HG02588 (cell line): ENCODE measurements around the gene AMIGO3.
A peak's percentile ranks its signal among the peaks of the same experiment; 100 is the strongest.
"Not testable (repeated sequence)": the region's sequence is repeated elsewhere in the genome, so short reads cannot be mapped to it uniquely, and the experiment has no call there.

ENCODE experiments used
- ATAC-seq: cut with Tn5 transposase; IDR thresholded peaks from one replicate; pipeline ENCODE4 v1.9.1; 2021; ENCODE audit warnings: mild to moderate bottlenecking, moderate library complexity; ENCODE audit not compliant: unreplicated experiment

The AMIGO3 gene

DNA sequence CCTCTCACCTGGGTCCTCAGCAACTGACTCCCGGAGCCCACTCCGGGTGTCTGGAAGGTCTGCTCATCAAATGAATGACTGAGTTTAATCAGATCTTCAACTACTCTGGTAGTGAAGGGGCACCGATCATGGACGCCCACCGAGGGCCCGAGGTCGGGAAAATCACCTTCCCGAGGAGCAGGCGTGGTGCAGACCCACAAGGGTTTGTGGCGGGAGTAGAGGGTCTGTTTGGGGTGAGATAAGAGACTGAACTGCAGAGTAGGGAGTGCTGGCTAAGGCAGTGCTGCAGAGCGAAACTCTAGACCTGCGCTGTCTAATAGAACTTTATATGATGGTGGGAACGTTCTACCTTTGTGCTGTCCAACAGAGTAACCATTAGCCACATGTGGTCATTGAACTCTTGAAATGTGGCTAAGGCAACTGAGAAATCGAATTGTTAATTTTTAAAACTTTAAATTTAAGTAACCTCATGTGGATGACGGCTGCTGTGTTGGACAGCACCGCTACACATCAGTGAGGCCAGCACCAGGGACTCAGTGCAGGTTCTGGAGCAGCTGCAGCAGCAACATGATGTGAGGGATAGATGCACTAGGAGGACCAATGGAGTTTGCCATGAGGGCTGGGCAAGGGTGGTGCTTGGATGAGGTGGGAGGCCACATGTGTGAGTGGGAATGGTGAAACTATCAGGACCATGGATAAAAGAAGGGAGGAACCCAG, 29.4 kb downstream of the AMIGO3 start:
- ATAC-seq = not testable (repeated sequence)

DNA sequence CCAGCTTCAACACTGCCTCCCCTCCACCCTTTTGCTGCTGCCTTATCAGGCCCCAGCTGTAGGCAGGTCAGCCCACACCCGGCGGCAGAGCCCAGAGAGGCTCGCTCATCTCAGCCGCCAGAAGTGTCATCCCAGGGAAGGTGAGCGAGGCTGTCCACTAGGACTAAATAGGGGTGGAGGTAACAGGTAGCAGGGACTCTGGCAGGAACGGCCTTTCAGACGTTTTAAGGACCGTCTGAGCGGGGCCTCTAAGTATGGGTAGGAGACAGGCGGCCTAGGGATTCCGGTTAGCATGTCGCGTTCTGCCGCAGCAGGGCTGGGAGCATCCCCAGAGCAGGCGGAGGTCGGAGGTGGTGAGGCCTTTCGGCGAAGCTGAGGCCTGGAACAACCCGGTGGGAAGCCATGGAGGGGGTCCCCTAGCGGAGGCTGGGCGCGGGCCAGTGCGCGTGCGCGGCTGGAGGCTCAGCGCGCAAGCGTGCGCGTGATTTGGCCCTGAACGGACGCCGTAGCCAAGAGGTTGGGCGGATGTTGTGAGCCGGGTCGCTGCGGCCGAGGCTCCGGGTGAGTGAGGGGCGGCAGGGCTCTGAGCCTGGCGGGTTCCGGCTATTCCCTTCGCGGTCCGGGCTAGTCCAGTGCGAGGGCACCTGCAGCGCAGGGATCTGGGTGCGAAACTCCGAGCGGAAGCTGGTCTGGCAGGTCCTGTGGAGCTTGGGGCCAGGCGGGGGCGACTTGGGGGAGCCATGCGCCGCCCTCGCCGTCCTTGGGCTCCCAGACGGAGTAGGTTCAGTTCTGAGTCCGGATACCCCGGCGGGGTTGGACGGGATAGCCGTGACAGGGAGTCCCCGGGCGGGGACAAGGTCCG, 30.2 kb downstream of the AMIGO3 start, which contains the start of the genes MST1 and RNF123:
MST1 (minus strand) TSS at position 429 of the 862 bp plus-strand sequence. CDS start 783 bp downstream, outside the sequence.
RNF123 (plus strand) TSS at position 512 of the 862 bp plus-strand sequence. CDS start 1,609 bp downstream, outside the sequence.
- peak; percentile 57 for ATAC-seq

DNA sequence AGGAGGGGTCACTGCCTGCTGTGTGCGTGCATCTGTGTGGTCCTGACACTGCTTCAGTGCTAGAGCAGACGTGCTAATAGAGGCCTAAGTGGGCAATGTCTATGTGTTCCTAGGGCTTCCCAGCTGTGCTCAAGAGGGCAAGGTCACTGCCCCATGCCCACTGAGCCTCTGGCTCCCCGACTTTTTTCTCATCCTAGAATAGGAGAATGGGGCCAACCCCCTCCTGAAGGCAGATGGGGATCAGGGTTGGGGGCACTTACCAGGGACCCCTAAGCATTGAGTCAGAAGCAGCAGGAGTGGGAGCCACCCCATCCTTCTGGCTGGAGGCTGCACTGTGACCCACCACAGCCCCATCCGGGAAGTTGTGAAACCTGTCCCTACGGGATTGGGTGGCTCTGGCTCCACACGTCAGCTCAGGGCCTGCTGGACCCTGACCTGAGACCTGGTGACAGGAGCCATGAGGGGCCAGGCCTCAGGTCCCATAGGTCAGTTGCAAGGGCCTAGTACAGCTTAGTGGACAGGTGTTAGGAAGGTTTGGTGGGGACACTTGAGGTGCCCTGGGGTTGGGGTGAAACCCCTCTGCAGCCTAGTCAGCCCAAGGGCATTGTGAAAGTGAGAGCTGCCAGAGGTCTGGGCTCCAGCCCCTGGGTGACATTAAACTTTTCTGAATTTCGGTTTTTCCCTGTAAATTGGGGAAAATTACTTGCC, 31.0 kb downstream of the AMIGO3 start:
- ATAC-seq = peak; percentile 5

DNA sequence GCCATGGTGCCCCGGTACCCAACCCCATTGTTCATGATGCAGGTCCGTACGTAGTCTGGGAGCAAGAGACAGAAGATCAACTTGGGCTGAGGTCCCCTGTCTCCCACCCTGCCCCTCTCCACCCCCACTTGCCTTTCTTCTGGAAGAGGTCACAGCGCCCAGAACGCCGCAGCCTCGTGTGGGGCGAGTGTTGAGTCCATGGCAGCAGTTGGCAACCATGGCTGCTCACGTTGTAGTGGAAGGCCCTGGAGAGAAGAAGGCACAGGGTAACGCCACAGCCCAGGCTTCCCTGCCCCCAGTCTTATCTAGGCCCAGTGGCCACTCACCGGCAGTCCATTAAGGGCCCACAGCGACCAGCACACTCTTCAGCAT, 32.1 kb downstream of the AMIGO3 start:
- ATAC-seq = not testable (repeated sequence)

DNA sequence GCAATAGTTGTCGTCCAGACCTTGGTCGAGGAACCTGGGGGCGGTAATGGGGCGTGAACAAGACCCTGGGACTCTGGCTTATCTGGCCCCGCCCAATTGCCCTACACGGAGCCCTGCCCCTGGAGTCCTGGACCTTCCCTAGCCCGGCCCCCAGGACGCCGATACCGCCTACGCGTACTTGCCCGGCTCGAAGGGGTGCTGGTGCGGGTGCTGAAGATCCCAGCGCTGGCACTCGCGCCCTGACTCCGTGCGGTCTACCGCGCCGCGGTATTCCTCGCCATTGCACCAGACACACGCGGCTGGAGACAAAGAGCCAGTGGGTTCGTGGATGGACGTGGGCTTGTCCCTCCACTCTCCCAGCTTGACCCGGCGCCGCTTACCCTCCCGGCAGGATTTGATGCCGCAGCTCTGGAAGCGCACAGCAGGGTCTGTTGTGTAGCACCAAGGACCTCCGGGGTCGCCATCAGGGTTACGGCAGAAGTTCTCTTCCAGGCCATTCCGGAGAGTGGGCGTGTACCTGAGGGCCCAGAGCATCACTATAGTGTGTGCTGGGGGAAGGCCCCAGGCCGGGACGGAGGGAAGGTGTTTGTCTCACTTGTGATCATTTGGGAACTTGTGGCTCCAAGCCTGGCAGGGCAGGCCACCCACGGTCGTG, 32.6 kb downstream of the AMIGO3 start:
- ATAC-seq = not testable (repeated sequence)

DNA sequence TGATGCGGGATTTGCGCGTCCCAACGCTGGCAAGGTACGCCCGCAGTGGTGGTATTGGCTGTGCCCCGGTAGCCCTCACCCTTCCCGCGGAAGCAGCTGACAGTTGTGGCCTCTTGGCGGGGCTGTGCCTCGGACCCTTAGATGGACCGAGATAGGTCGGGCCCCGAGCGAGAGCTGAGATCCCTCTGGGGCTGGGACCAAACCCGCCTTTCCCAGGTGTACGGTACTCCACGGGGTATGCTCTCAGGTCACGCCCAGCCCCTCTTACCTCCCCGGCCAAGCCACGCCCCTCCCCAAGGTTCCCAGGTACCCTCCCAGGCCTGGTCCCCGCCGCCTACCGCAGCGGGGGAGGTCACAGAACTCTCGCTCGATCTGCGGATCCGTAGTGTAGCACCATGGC, 33.1 kb downstream of the AMIGO3 start:
- not testable (repeated sequence) for ATAC-seq

DNA sequence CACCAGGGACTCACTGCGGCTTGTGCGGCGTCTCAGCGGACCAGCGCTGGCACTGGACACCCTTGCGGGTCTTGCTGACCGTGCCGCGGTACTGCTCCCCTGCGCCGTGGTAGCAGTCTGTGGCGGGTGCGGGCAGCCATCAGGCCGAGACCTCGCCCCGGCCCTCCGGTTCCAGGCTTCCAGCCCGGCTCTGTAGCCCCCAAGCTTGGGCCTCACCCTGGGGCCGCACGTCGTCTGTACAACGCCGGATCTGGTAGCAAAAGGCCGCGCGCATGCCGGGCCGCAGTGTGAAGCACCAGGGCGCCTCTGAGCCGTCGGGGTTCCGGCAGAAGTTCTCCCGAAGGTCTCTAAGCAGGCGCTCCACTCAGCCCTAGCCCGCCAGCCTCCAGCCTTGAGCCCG, 33.6 kb downstream of the AMIGO3 start:
- ATAC-seq = not testable (repeated sequence)

DNA sequence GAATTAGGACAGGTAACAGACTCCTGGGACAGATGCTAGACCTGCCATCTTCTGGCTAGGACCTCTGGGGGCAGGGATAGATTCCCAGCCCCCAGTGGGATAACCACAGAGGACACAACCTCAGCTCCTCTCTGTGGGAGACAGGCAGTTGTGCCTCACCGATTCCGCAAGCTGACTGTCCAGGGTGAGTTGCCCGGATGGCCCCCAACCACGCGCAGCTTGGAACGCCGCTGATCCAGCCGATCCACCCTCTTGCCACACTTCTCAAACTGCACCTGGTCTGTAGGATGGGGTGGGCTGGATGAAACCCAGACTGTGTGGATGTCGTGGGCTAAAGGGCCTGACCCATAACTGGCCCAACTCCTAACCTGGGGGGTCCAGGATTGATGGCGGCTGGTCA, 34.4 kb downstream of the AMIGO3 start:
- ATAC-seq = not testable (repeated sequence)

DNA sequence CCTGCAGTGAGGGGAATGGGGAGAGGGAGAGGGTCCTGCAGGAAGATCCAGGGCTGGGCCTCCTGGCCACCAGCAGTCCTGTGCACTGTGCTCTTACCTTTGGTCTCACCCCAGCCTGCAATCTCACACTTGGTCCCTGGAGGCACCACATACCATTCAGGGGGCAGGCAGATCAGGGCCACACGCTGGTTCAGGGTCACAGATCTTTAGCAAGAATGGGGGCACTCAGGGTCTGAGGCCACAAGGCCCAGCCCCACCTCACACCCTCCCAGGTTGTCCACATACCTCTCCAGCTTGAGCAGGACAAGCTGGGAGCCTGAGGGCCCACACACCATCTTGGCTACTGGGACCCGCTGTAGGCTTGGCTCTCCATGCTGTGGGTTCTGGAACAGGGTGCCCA, 35.0 kb downstream of the AMIGO3 start:
- ATAC-seq = not testable (repeated sequence)

DNA sequence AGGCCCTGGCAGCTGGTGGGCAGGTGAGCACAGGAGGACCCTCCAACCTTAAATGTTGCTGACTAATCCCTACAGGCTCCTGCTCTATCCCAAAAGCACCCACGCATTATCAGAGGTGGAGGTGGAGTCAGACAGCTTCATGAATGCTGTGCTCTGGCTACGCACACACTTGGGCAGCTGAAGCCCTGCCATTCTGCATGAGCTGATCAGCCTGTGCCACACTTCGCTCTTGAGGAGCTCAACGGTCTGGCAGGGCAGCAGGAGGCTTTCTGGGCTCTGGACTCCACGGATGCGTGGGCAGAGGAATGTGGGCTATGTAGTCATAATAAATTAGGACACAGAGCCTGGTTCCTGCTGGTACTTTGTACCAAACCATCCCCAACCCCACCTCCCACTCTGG, 36.3 kb downstream of the AMIGO3 start:
- no peak for ATAC-seq

DNA sequence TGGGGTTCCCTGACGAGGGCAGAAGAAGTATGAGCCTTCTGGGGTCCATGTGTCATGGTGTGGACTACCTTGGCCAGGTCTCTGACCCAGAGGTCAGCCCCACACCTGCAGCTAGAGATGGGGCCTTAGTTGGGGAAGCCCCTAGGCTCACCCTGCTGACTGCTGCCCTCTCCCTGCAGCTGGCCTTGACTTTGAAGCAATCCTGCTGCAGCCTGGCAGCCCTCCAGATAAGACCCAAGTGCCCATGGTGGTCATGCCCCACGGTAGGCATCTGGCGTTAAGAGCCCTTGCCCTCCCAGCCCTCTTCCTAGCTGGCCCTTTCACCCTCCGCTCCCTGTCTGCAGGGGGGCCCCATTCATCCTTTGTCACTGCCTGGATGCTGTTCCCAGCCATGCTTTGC, 37.9 kb downstream of the AMIGO3 start:
- no peak for ATAC-seq

DNA sequence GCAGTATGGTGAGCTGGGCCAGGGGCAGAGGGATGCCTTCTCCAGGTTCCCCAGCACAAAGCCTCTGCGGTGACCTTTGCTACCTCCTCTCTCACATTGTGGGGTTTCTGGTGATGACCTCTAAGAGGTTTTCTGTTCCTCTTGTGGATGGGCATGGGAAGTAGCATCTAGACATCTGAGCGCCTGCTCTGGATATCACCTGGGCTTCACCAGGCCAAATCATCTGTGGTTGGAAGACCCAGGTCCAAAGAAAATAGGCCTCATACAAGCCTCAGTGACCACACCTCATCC, 38.3 kb downstream of the AMIGO3 start:
- no peak for ATAC-seq

DNA sequence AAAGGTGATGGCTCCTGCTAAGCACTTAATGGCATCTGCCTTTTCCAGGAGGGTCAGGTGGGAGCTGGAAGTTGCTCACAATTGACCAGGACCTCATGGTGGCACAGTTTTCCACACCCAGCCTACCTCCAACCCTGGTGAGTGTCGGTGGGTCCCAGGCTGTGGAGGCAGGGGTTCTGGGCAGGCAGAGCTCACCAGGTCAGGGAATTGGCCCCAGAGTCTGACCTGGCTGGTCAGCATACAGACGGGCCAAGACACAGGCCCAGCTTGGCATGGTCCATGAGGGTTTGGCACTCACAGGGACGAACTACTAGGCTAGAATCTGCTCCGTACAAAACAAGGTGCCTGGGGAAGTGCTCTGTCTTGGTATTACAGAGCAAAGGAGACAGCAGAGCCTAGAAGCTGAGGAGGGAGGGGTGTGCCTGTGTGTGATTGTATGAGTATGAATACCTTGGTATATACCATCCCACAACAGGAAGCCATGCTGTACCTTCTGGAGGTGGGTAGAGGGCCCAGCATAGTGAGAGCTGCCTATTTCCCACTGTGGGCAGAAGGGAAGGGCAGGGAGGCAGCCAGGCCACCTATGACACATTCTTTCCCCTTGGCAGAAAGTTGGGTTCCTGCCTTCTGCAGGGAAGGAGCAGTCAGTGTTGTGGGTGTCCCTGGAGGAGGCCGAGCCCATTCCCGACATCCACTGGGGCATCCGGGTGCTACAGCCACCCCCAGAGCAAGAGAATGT, 38.8 kb downstream of the AMIGO3 start:
- ATAC-seq = no peak

DNA sequence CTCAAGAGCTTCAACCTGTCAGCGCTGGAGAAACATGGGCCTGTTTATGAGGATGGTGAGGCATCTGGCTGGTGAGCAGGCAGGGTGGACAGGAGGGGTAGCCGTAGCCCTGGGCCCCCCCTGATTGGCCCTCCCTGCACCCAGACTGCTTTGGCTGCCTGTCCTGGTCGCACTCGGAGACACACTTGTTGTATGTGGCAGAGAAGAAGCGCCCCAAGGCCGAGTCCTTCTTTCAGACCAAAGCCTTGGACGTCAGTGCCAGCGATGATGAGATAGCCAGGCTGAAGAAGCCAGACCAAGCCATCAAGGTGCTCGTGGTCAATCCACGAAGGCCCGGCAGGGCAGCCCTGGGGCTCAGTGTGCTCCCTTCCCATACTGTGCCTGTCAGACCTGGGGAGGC, 43.6 kb downstream of the AMIGO3 start:
- no peak for ATAC-seq

DNA sequence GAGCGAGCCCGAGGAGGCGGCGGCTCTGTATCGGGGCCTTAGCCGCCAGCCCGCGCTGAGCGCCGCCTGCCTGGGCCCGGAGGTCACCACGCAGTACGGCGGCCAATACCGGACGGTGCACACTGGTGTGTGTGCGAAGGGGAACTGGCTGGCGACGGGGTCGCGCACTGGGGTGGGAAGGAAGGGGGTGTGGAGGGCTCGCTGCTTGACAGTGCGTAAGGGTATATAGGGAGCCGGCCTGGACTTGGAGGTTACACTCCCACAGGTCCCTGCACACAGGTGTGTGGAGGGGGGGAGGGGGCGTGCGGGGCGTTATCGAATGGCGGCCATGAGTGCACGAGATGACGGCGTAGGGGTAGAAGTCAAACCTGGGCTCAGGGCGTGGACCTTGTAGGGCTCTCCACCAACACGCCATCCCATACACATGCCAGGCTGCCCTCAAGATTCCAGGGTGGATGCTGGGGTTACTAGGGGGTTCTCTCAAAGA, 44.9 kb downstream of the AMIGO3 start:
- peak; percentile 19 for ATAC-seq

DNA sequence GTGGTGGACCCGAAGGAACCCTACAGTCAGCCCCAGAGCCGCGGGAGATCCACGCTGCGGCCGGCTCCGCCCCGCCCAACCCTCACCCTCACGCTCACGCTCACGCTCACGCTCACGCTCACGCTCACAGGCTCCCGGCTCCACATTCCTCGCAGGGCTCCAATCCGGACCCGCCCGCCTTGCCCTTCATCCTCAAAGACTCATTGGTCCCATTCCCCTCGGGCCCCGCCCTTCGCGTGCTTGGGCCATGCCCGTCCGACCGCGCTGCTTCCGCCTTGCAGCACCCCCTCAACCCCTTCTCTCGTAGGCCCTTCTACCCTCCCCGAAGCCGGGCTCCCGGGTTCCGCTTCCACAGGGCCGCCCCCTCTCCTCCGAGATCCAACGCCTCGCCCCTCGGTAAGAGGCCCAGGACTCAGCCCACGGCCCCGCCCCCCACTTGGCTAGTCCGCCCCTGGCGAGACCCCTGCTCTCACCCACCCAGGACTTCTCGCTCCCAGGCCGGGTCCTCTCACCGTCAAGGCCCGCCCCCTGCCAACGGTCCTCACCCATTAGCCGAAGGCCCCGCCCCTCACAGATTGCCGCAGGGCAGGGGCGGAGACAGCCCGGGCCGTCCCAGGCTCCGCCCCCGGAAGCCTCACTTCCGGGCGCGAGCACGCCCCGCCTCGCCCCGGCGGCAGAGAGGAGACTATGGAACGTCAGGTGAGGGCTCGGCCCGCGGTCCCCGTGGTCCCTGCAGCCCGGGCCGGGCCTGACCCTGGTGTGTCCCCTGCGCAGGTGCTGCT, 45.6 kb downstream of the AMIGO3 start, which contains the start of gene APEH:
APEH (plus strand) TSS at position 637 of the 782 bp plus-strand sequence; CDS start at position 688, 51 bp downstream.
- ATAC-seq = peak; percentile 76

DNA sequence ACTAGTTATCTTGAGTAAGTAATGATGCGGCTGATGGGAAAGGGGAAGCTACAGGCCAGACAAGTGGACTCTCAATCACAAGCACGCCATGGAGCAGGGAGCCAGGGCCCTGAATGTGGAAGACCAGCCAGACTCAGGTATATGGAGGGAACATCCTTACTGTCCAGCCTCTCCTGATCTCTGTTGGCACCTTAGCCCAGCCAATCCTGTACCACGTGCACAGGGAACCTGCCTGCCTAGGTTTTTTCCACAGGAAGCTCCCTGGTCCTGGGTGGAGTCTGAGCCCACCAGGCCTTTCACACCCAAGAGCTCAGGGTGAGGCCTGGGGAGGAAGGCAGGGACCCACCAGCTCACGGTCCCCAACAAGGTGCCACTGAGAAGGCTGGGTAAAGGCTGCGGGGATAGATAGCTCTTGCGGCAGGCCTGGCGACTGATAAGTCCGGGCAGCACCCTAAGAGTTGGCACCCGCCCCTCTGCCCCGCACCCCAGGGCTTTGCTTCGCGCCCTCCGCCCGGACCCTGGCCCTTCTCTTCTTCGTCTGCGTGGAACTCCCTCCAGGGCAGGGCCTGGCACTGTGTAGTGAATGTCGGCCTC, 46.3 kb downstream of the AMIGO3 start:
- no peak for ATAC-seq

DNA sequence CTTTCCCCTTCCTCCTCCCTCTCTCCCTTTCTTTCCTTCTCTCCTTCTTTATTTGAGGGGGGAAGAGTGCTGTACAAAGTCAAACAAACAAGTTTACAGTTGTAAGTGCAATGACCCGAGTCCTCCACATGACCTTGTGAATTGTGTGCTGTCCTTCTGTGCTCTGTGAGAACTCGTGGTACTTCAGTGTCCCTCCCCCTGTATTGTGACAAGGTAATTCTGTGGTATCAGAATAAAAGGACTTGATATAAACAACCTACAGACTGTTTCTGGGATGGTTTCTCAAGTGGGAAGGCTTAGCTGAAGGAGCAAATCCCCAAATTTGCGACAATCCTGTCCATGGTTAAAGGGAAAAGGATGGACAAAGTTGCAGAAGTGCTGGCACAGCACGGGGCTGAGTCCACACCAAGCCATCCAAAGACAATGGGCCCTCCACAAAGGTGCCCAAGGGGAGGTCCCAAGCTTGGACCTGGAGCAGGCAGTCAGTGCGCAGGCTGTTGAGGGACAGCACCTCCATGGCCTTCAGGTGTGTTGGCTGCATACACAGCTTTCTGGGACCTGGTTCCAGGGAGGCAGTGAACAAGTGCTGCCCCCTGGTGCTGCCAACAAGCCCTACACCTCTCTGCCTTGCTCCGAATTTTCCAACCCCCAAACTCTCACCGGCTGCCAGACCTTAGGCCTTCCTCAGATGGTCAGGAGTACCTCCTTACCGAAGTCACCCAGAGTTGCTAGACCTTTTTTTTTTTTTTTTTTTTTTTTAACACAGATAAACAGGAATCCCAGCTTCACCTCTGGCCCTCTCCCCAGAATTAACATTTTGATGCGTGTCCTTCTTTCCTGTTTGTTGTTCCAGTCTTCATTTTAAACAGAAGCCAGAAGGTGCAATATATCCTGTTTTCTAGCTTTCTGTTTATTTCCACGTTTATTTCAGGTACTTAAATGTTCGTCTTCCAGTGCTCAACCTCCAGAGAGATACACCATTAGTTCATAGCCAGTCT, 47.9 kb downstream of the AMIGO3 start:
- ATAC-seq = no peak
